Muscle of back (tissue), 11 donors: ENCODE results near the gene TRABD2B. TPM values are rescaled to one million over a fixed set of nuclear protein-coding genes. Genes with fewer than 3 reads are reported as not detected.

Experiments used
- DNase-seq, 3 donors: peaks; one replicate each; pipeline versions ENCODE4 v3.0.0 to v3.0.0-alpha.2; 2013
- polyA plus RNA-seq, 10 donors: library from polyadenylated mRNA; unstranded; fragments of 120-200 nt; gene quantifications; one replicate each; pipeline ENCODE4 v1.2.1, GENCODE V29; 2013; ENCODE audit not compliant: insufficient read length in 10 of 10

Gene TRABD2B
- polyA plus RNA-seq, 10 donors, result 3.2 to 8.2 (median 5.1) TPM

DNA sequence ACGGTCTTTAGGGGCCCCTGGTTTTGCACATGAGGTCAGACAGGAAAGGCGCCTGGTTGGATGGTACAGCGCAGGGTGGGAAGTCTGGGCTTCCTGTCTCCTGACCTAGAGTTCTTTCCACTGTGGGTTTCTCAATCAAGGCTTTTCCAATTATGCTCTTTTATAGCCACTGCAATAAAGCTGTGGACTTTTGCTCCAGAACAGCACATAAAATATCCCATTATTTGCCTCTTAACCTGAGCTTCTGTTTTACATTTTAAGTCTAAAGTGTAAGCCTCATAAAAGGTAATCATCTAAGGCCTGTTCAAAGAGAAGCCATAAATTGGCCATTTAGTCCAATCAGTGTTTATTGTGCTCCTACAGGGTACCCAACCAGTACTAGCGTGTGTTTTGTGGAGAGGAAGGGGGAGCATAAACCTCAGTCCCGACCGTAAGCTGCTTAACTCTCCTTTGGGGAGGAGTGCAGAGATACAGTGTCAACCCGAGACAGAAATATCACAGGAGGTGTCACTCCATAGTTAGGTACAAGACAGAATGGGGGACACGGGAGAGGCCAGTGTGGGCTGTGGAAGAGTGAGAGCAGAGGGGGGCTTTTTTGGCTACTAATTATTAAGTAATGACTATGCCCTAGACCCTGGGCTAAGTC, 270.0 kb downstream of the TRABD2B start:
- no peak for DNase-seq

DNA sequence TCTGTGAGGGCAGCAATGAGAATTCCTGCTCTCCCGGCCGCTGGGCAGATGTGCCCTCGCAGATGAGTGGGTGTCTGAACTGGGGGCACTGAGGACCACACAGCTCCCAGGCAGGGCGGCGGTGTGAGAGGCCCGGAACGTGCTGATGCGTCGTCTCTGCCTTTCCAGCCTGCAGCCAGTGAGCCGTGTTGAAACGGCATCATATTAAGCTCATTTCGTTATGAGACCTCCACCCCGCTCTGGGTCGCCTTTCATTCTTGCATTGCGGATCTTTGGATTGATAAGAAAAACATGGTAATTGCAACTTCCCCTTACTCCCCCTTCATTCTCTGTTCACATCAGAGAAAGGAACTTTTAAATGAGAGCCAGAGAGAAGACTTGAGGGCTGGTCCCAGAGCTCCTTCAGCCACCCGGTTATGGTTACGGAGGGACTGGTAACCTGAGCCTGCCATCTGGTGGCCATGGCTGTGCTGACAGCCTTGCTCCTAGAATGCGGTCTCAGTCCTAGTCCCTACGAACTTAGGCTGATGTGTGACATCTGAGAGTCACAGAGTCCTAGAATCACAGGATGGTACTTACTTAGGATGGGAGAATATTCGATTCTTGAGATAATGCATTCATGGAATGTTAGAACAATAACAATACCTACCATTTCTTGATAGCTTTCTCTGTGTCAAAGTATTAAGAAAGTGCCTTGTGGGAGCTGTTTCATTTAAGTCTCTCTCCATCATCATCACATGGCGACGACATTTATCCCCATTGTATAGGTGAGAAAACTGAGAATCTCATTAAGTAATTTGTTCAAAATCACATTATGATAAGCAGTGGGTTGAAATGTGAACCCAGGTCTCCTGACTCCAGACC, 271.0 kb downstream of the TRABD2B start:
- DNase-seq, result peak; percentile 44 to 89 (median 66)

DNA sequence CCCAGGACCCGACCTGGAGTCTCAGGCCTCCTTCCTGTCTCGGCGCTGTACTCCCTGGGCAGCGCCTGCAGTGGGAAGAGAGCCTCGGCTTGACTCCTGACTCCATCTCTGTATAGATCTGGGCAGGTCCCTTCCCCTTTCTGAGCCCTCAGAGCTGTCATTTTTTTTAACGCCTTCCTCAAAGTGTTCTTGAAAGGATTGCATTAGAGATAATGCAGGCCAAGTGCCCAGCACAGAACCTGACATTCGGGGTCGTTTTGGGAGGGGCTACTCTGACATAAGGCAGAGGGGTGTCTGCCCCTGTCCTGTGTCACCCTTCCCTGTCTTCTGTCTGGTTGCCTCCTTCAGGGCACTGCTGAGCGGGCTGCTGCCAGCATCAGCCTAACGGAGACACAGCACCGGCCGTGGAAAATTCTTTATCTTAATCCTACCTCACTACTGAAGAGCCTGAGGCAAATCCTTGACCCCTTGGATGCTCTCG, 271.6 kb downstream of the TRABD2B start:
- DNase-seq, result no peak

DNA sequence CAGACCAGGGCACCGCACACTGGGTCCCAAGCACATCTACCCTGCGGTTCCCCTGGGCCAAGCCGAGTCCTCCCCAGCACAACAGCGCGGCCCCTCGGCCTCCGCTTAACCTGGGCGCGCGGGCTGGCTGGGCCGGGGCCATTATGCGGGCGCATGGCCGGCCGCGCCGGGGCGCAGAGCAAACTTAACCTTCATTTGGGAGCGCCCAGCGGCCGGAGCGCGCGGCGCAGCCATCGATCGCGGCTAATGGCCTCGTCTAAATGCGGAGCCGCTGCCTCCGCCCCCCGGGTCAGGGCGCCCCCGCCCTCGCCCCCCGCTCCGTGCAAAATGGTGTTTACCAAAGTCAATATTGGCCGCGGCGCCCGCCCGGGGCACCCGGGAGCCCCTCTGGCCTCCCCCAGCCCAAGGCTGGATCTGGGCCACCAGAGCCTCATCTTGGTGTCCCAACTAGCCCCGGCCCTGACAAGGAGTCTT, 272.1 kb downstream of the TRABD2B start:
- DNase-seq, result peak in 1 of 3 donors; percentile 47

DNA sequence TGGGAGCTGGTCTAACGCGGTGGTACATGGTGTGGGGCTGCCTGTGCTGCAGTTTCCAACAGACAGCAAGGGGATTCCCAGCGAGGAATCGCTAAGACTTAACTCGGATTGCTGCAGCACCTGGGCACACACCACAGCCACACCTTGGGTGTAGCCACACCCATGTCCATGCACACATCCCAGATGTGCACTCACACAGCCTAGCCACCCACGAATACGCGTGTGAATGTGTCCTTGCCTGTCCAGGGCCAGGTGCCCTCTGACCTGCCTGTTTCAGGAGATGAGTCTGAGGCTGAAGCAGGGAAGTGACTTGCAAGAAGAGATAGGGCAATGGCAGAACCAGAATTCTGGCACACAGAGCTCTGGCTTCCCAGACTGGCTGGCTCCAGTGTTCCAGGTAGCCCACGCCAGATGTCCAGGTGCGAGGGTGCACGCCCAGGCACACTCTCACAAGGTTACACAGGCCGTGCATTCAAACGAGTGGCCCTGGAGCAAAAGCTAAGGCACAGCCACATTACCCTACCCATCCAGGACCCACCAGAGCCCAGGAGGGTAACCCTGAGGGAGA, 272.7 kb downstream of the TRABD2B start:
- no peak for DNase-seq

DNA sequence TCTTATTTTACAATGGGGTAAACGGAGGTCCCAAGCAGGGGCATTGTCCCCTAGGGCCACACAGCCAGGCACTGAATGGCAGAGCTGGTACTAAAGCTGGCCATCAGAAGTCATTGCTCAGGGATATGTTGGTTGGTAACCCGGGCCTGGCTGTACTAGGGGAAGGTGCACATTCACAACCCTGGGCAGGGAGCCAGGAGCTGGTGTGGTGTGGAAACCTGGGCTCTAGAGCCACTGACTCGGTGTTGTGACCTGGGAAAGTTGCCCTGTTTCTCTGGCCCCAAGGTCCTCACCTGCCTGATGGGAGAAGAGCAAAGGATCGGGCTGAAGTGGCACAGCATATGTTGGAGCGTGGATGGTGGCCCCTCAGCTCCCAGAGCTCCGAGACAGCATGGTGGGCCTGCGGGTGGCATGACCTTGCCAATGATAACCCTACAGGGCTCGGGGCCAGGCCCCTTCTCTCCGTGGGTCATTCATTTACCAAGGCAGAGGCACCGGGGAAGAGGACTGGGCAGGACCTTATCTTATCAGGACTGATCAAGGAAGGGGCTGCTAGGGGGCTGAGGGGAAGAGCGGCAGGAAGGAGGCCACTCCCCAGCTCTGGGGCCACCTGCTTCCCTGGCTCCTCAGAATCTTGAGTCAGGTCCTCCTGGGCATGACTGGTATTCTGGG, 274.1 kb downstream of the TRABD2B start:
- no peak for DNase-seq

DNA sequence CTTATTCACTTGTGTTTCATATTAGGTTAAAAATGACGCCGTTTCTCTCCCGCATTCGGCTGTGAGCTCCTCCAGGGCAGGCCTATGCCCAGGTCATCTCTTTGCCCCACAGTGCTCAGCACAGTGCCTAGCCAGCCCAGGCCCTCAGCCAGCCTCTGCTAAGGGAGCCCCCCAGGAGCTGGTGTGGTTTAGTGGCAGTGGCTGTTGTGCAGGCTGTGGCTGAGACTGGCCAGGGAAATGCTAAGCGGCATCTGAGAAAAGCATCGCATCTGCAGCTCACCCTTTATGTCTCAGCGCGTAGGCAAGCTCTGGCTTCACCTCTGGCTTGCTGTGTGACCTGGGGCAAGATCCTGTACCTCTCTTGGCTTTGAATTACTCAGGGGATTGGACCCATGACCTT, 275.1 kb downstream of the TRABD2B start:
- no peak for DNase-seq

DNA sequence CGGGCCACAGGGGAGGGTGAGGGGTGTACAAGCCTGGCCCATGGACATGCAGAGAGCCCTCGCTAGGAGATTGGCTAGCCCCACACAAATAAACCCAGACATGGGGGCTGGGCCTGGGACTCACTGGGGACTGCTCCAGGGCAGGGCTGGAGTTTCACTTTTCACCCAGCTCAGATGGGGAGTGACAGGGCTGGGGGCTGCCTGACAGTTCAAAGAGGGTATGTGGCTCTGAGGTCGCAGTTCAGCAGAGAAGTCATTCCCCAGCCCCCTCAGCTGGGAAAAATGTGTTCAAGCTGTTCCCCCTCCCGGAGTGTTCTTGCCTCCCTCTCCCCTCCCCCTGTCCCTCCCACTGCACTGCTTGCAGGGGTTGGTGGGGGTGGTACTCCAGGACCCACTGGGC, 277.1 kb downstream of the TRABD2B start:
- DNase-seq, result no peak

DNA sequence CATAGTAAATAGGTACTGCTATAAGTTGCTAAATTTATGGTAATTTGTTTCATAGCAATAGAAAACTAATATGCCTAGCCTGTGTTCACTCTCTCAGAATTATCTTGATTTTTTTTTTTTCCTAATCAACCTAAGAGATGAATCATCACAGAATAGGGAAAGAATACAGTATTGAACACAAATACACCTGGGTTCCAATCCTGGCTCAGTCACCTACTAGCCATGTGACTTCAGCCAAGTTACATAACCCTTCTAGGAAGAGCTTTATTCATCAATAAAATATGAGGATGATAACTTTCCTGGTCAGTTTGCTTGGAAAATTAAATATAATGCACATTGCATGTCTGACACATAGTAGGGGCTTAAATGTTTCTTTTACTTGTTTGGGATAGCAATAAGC, 279.8 kb downstream of the TRABD2B start:
- no peak for DNase-seq

DNA sequence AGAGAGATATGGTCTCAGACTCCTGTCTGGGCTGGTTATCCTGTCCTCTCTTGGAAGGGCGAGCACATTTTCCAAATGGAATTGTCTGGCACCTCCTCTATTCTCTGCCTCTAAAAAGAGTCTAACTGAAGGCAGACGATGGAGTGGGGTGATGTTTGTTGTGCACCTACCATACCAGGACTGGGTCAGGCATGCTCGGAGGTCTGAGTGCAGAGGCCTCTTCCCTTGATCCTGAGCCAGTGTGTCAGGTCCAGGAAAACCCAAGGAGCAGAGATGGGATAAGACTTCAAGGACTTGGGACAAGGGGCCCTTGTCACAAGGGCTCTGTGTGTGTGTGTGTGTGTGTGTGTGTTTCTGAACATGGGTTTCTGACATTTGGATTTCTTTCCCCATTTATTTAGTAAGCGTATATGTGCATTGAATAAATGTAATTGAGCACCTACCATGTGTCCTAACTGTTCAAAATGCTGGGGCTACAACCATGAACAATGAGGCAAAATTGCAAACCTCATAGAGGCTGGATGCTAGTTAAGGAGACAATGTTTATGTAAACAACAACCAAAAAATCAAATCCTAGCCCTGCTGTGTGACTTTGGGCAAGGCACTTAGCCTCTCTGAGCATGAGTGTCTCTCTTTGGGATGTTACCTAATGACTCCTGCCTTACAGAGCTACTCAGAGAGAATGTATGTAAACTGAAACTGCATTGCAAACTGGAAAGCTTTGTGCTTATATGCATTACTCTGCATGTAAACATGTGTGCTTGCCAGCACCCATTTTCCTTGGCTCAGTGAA, 283.0 kb downstream of the TRABD2B start:
- no peak for DNase-seq

DNA sequence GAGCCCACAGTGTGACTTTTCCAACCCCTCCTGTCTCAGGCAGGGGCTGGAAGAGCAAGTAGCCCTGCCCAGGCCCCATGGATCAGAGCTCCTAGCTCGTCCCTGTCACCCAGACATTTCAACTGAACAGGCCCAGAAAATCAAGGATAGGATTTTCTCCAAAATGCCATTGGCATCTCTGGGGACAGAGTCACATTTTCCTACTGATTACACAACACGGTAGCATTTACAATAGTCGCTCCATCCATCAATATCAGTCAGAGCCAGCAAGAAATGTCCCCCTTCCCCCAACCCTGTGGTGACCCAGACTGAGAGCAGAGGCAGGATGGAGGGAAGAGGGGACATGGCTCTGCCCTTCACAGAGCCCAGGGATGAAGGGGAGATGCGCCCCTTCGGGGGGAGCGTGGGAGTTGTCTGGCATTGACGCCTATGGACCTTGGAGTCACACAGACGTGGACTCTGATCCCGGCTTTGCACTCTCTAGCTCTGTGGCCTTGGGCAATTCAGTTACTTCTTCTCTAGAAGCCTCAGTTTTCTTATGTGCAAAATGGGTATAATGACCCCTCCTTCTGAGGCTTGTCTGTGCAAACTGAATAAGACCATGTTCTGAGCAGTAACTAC, 283.7 kb downstream of the TRABD2B start:
- DNase-seq, result no peak

DNA sequence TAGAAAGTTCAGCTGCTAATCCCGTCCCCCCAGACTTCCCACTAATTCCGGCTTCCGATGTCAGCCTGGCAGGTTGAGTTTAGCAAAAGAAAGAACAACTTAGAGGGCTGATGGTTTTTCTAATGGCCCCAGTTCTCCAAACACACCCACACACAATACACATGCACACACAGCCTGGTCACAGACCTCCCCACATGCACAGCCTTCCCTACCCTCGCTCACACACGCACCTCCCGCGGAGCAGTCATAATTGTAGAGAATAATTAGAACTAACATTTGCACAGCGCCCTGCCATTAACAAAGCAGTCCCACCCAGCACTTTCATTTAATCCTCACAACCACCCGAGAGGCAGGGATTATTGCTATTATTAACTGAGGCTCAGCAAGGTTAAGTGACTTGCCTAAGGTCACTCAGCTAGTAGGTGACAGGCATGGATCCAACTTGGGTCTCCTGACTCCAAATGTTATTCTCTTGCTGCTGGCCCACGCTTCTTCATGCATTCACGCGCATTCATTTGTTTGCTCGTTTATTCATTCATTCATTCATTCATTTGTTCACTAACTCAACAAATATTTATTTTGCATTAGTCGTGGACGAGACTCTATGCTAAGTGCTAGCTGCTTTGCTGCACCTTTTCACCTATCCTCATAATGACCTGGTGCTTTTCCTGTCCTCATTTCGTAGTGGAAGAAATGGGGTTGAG, 284.4 kb downstream of the TRABD2B start:
- no peak for DNase-seq

DNA sequence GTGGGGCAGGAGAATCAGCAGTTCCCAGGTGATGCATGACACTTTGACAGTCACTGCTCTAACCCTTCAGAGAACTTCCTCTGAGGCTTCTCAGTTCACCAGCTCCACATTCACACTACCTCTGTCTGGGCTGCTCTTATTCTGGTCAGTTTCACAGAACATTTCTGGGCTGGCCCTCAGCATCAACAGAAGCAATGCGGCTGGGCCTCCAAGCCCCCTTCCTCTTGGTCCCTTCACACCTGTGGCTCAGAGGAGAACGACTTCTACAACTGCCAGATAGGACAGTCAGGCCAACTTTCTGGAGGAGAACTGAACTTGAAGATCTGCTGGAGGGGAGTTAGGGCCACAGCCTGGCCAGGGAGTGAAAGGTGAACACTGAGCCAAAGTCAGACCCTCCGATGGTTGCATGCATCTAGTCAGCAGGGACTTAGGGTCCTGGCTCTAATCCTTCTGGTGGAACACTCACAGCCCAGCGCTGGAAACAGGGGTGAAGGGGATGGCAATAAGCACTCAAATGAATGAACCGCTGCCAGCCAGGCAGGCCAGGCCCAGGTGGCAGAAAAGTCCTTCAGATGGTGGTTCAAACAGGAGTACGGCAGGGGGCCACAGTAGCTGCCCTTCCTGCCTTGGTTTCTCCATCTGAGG, 285.2 kb downstream of the TRABD2B start:
- no peak for DNase-seq

DNA sequence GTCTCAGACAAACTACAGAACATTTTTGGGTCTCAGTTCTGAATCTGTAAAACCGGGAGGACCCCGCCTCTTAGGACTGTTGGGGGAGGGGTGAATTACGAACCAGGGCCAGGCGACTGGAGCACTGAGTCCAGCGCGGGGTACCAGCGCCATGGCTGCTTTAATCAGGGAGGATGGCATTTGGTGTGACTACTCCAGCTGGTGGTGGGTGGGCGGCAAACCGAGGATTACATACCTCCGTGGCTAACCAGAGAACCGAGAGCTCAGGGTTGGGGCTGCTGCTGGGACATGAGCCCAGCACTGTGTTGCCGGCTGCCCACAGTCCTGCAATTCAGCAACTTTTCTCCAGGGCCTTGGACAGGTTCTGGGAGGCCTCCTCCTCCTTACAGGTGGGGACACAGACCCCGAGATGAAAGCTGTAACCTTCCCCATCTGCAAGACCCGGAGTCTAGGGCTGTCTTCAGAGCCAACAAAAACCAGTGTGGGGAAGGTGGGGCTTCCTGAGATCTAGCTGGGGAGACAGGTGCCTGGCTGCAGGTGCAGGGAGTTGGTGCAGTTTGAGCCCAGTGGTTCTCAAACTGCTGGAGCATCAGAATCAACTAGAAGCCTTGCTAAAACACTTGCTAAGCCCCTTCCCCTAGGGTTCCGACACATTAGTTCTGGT, 285.9 kb downstream of the TRABD2B start:
- no peak for DNase-seq

Other genes starting within 250 kb of the TRABD2B start
- gene SLC5A9, start 225.3 kb upstream of the TRABD2B start, polyA plus RNA-seq, result 1 to 10 TPM in 8 of 10 donors, under 1 TPM in 2; 0.86 to 3.5 (median 1.6) TPM